ENCODE results near the gene UST. TPM values are rescaled to one million over a fixed set of nuclear protein-coding genes. Genes with fewer than 3 reads are reported as not detected.
A peak's percentile ranks its signal among the peaks of the same experiment; 100 is the strongest.
"Not testable (repeated sequence)": the region's sequence is repeated elsewhere in the genome, so short reads cannot be mapped to it uniquely, and the experiment has no call there.

The UST gene
- polyA plus RNA-seq, 1 experiment = 21.4 TPM

DNA sequence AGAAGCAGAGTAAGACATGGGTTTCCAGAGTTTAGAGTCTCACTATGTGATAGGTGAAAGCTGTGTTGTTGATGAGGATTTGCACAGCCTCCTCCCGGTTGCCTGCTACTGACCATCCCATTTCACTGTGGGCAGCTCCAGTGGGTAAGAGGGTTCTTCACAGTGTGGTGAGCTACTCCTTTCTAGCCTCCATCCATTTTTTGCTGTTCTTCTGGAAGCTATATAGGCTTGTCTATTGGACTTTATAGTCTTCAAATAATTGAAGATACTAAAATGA is 13.4 kb downstream of the UST start:
- H3K27ac ChIP-seq (ENCODE audit: low read depth, low read length) = no peak overlapping the region
- no peak overlapping the region; the same call in 1 of the 2 replicates for H3K4me3 ChIP-seq (ENCODE audit: low read depth, low read length)
- ChIA-PET CTCF (interaction anchor here (0.9 kb wide), 1 partner anchor 188 kb away, joined by 3 read pairs; no protein-coding TSS in a partner anchor), POLR2A (interaction anchor here (0.6 kb wide), 1 partner anchor 265 kb away, joined by 3 read pairs; no protein-coding TSS in a partner anchor)
- H3K27me3 ChIP-seq (ENCODE audit: control insufficient read depth, insufficient read depth, low read length) = no peaks in the 10 kb centered on the region
- H3K9me3 ChIP-seq (ENCODE audit: control insufficient read depth, insufficient read depth, low read length) = no peaks in the 10 kb centered on the region
- TF ChIP-seq, protein P1, sequence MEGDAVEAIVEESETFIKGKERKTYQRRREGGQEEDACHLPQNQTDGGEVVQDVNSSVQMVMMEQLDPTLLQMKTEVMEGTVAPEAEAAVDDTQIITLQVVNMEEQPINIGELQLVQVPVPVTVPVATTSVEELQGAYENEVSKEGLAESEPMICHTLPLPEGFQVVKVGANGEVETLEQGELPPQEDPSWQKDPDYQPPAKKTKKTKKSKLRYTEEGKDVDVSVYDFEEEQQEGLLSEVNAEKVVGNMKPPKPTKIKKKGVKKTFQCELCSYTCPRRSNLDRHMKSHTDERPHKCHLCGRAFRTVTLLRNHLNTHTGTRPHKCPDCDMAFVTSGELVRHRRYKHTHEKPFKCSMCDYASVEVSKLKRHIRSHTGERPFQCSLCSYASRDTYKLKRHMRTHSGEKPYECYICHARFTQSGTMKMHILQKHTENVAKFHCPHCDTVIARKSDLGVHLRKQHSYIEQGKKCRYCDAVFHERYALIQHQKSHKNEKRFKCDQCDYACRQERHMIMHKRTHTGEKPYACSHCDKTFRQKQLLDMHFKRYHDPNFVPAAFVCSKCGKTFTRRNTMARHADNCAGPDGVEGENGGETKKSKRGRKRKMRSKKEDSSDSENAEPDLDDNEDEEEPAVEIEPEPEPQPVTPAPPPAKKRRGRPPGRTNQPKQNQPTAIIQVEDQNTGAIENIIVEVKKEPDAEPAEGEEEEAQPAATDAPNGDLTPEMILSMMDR (IDR thresholded peaks at IDR 0.05; ENCODE audit: low read depth, low read length) = no peak
- no peak for DNase-seq (ENCODE audit: low read depth, low spot score)

DNA sequence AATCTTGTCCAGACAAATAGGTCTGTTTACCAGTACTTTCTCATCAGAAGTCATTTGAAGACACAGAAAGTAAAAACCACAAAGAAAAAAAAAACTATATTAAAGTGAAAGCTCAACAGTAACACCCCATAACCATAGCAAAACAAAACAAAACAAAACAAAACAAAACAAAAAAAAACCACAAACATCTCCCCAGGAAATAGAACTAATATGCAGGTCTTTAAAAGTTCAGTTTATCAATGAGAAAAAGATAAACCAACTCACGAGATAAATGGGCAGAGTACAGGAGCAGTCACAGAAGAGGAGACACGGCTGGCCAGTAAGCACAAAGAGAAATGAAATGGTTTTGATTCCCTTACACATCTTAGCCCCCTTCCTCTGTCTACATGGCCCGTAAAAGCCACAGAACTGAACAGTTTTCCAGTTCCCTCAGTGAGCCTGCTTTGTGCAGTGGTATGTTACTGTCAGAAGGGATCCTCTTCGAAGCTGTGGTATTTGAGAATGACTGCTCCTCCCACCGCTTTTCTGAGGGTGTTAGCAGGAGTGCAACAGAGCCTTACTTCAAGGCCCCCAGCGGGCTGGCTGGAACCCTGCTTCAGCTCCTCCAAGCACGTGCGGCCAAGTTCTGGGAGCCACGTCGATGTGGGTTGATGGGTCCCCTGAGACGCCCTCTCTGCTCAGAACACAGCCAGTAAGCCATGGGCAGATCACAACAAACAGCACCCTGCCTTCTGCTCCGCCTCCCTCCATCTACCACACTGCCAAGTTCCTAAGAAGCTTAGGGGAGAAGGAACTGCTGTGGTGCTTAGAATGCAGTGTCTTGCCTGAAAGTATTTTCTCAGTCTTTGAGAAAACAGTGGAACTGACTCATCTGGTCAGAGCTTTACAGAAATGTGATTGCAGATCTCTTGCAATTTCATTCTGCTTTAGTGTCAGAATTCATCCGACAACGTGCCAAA is 14.0 kb downstream of the UST start:
- ChIA-PET POLR2A (interaction anchor here (0.6 to 1.3 kb wide), 5 partner anchors 13 to 264 kb away, joined by 3 to 4 read pairs (median 3); no protein-coding TSS in a partner anchor), CTCF (interaction anchor here (0.6 to 1.1 kb wide), 4 partner anchors 11 to 266 kb away, joined by 3 read pairs; no protein-coding TSS in a partner anchor)
- Histone ChIP-seq H3K9me3 (ENCODE audit: control insufficient read depth, insufficient read depth, low read length) (no peaks in the 10 kb centered on the region), H3K4me3 (ENCODE audit: low read depth, low read length) (peak overlapping the region; percentile 55), H3K27ac (ENCODE audit: low read depth, low read length) (peak overlapping the region; percentile 87), H3K27me3 (ENCODE audit: control insufficient read depth, insufficient read depth, low read length) (no peaks in the 10 kb centered on the region)
- TF ChIP-seq, protein P1 (IDR thresholded peaks at IDR 0.05; ENCODE audit: low read depth, low read length) = no peak
- peak; percentile 71 for DNase-seq (ENCODE audit: low read depth, low spot score)

DNA sequence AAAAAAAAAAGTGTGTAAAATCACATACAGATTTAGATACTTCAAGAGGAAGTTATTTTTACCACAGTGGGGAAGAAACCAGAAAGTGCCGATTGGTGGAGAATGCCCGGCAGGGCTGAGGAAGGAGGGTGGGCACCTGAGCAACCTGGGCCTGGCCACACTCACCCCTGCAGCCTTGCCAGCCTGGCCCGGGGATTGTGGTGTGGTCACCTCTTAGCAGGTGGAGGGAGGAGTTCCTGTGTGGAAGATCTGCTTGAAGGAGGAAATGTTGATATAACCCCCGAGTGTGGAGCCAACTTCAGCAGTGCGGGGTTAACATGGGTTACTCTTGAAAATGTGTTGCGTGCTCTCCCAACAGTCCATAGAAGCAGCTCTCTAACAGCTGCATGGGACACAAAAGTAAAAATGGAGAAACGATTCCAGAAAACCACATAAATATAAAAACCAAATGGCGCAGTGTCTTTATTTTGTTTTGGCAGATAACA is 14.7 kb downstream of the UST start:
- peak overlapping the region; percentile 45 for H3K4me3 ChIP-seq (ENCODE audit: low read depth, low read length)
- no peaks in the 10 kb centered on the region for H3K27me3 ChIP-seq (ENCODE audit: control insufficient read depth, insufficient read depth, low read length)
- TF ChIP-seq, protein P1 (IDR thresholded peaks at IDR 0.05; ENCODE audit: low read depth, low read length) = no peak
- ChIA-PET POLR2A (interaction anchor here (0.6 to 1.3 kb wide), 3 partner anchors 14 to 123 kb away, joined by 3 to 4 read pairs (median 3); no protein-coding TSS in a partner anchor), CTCF (interaction anchor here (0.7 to 1.1 kb wide), 2 partner anchors 12 to 265 kb away, joined by 3 read pairs; no protein-coding TSS in a partner anchor)
- H3K27ac ChIP-seq (ENCODE audit: low read depth, low read length) = peak overlapping the region; percentile 87
- no peak for DNase-seq (ENCODE audit: low read depth, low spot score)
- H3K9me3 ChIP-seq (ENCODE audit: control insufficient read depth, insufficient read depth, low read length) = no peaks in the 10 kb centered on the region

DNA sequence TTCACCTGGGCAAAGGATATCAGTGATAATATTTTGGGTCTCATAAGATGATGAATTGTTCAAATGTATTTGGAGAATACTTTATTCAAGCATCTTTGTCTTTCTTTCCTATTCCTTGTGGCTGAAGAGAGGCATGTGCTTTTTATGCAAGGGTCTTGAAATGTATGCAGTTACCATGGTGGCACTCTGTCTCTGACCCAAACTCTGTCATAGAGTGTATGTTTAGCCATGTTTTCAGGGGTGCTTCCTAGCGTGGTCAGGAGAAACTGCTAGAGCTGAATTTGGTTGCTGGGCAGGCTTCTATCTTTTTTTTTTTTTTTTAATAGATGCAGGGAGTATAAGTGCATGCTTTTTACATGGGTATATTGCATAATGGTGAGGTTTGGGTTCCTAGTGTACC is 15.4 kb downstream of the UST start:
- Histone ChIP-seq H3K27me3 (ENCODE audit: control insufficient read depth, insufficient read depth, low read length) (no peaks in the 10 kb centered on the region), H3K4me3 (ENCODE audit: low read depth, low read length) (no peak overlapping the region), H3K9me3 (ENCODE audit: control insufficient read depth, insufficient read depth, low read length) (no peaks in the 10 kb centered on the region), H3K27ac (ENCODE audit: low read depth, low read length) (no peak overlapping the region)
- CTCF ChIA-PET = no interaction called here
- DNase-seq (ENCODE audit: low read depth, low spot score) = no peak
- TF ChIP-seq, protein P1 (IDR thresholded peaks at IDR 0.05; ENCODE audit: low read depth, low read length) = no peak
- POLR2A ChIA-PET = no interaction called here

DNA sequence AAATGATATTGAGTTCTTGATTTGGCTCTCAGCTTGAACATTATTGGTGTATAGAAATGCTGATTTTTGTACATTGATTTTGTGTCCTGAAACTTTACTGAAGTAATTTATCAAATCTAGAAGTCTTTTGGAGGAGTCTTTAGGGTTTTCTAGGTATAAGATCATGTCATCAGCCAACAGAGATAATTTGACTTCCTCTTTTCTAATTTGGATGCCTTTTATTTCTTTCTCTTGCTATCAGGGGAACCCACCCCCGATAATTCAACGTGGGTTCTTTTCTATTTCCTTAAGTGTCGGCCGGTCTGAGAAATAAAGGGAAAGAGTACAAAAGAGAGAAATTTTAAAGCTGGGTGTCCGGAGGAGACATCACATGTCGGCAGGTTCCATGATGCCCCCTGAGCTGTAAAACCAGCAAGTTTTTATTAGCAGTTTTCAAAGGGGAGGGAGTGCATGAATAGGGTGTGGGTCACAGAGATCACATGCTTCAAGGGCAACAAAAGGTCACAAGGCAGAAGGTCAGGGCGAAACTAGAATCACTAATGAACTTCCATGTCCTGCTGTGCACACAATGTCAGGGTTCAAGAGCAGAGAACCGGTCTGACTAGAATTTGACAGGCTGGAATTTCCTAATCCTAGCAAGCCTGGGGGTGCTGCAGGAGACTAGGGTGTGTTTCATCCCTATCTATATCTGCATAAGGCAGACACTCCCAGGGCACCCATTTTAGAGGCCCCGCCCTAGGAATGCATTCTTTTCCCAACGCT is 17.6 kb downstream of the UST start:
- H3K4me3 ChIP-seq (ENCODE audit: low read depth, low read length); H3K27me3 ChIP-seq (ENCODE audit: control insufficient read depth, insufficient read depth, low read length); H3K9me3 ChIP-seq (ENCODE audit: control insufficient read depth, insufficient read depth, low read length); DNase-seq (ENCODE audit: low read depth, low spot score); H3K27ac ChIP-seq (ENCODE audit: low read depth, low read length); POLR2A ChIA-PET; CTCF ChIA-PET: not testable (repeated sequence)

Measured in AG04450 (cell line).